Neutrophil (primary cell): ENCODE results near the gene PIP5K1B.

Source experiments
- H3K27ac ChIP-seq: fragments of 200-600 bp; sonication (generic); 2 replicates; pipeline ENCODE4 v1.5.1; 2016; ENCODE audit warnings: mild to moderate bottlenecking, moderate library complexity
- H3K27me3 ChIP-seq: fragments of 200-600 bp; sonication (generic); 2 replicates; pipeline ENCODE4 v1.6.0; 2016; ENCODE audit warnings: mild to moderate bottlenecking
- H3K36me3 ChIP-seq: fragments of 200-600 bp; sonication (generic); 2 replicates; pipeline ENCODE4 v1.5.1; 2017
- H3K4me1 ChIP-seq, 2 experiments: fragments of 200-600 bp in 1 of 2; sonication (generic) in 1 of 2; 1 replicate in 1 of 2; 2 replicates in 1 of 2; pipeline versions ENCODE4 v1.5.1 to v1.6.1; 2013 to 2016; ENCODE audit warnings: low read depth in 1 of 2, low read length in 1 of 2, mild to moderate bottlenecking in 1 of 2, moderate library complexity in 1 of 2; ENCODE audit not compliant: control insufficient read depth in 1 of 2, insufficient read depth in 1 of 2
- H3K4me3 ChIP-seq, 2 experiments: fragments of 200-600 bp in 1 of 2; sonication (generic) in 1 of 2; 1 replicate in 1 of 2; 2 replicates in 1 of 2; pipeline ENCODE4 v1.5.1; 2013 to 2016; ENCODE audit warnings: low read depth in 1 of 2, low read length in 1 of 2, mild to moderate bottlenecking in 1 of 2, moderate library complexity in 1 of 2
- H3K9me3 ChIP-seq: fragments of 200-600 bp; sonication (generic); 2 replicates; pipeline ENCODE4 v1.5.1; 2016
- CTCF ChIP-seq: fragments of 200-600 bp; sonication (generic); IDR thresholded peaks from 2 replicates; pipeline ENCODE4 v1.5.1; 2016; ENCODE audit warnings: antibody characterized with exemption

The PIP5K1B gene

GRCh38 chr9:68750255-68750654 lies 45.2 kb downstream of the PIP5K1B start:
- TF ChIP-seq CTCF: no peak
- Histone ChIP-seq H3K27ac (peak overlapping the region; percentile 67), H3K27me3 (no peaks in the 10 kb centered on the region), H3K4me3 (no peak overlapping the region), H3K36me3 (peaks cover 6% of the 10 kb centered on the region), H3K4me1 (peaks cover 18 to 37% of the 10 kb centered on the region in 2 experiments), H3K9me3 (no peaks in the 10 kb centered on the region)

GRCh38 chr9:68750786-68751185 lies 45.7 kb downstream of the PIP5K1B start:
- no peak for TF ChIP-seq CTCF
- no peaks in the 10 kb centered on the region for H3K27me3 ChIP-seq
- H3K9me3 ChIP-seq: no peaks in the 10 kb centered on the region
- no peak overlapping the region for H3K4me3 ChIP-seq
- peak overlapping the region; percentile 67 for H3K27ac ChIP-seq
- H3K4me1 ChIP-seq: peaks cover 18 to 37% of the 10 kb centered on the region in 2 experiments
- peaks cover 6% of the 10 kb centered on the region for H3K36me3 ChIP-seq

- Histone ChIP-seq H3K9me3 (no peaks in the 10 kb centered on the region), H3K4me3 (no peak overlapping the region), H3K27ac (no peak overlapping the region), H3K27me3 (no peaks in the 10 kb centered on the region), H3K36me3 (peaks cover 6% of the 10 kb centered on the region), H3K4me1 (peaks cover 18 to 36% of the 10 kb centered on the region in 2 experiments)
- TF ChIP-seq CTCF: no peak
Observed at GRCh38 chr9:68751556-68751955, 46.5 kb downstream of the PIP5K1B start.

GRCh38 chr9:68755051-68755450 lies 50.0 kb downstream of the PIP5K1B start:
- H3K27me3 ChIP-seq: no peaks in the 10 kb centered on the region
- no peaks in the 10 kb centered on the region for H3K36me3 ChIP-seq
- no peaks in the 10 kb centered on the region for H3K9me3 ChIP-seq
- H3K27ac ChIP-seq: no peak overlapping the region
- no peak overlapping the region for H3K4me3 ChIP-seq
- H3K4me1 ChIP-seq: peaks cover 8 to 12% of the 10 kb centered on the region in 2 experiments
- no peak for TF ChIP-seq CTCF

GRCh38 chr9:68755752-68756151 lies 50.7 kb downstream of the PIP5K1B start:
- H3K4me3 ChIP-seq: no peak overlapping the region
- H3K9me3 ChIP-seq: no peaks in the 10 kb centered on the region
- no peak overlapping the region for H3K27ac ChIP-seq
- TF ChIP-seq CTCF: no peak
- no peaks in the 10 kb centered on the region for H3K36me3 ChIP-seq
- peaks cover under 1 to 9% of the 10 kb centered on the region in 2 experiments for H3K4me1 ChIP-seq
- no peaks in the 10 kb centered on the region for H3K27me3 ChIP-seq
